NT2/D1 (cell line): Measurements from ENCODE around the gene DOCK10.

ENCODE experiments used
- DNase-seq: peaks from one replicate; pipeline ENCODE4 v3.0.0-alpha.2; 2011; ENCODE audit warnings: low read depth, low spot score
- H3K27me3 ChIP-seq: 2 replicates; pipeline ENCODE4 v1.6.0; 2011; ENCODE audit warnings: mild to moderate bottlenecking; ENCODE audit not compliant: insufficient read length, insufficient read depth
- H3K36me3 ChIP-seq: 2 replicates; pipeline ENCODE4 v1.6.1; 2011; ENCODE audit warnings: mild to moderate bottlenecking, low read length, mixed read lengths; ENCODE audit not compliant: insufficient read depth, insufficient read length
- H3K4me1 ChIP-seq: 2 replicates; pipeline ENCODE4 v1.5.1; 2011; ENCODE audit not compliant: insufficient read depth, insufficient read length
- H3K4me3 ChIP-seq: 2 replicates; pipeline ENCODE4 v1.5.1; 2011; ENCODE audit warnings: low read depth; ENCODE audit not compliant: insufficient read length
- H3K9ac ChIP-seq: 2 replicates; pipeline ENCODE4 v1.6.0; 2011; ENCODE audit warnings: low read depth; ENCODE audit not compliant: insufficient read length
- H3K9me3 ChIP-seq: 2 replicates; pipeline ENCODE4 v1.5.1; 2011; ENCODE audit warnings: mild to moderate bottlenecking, low read length; ENCODE audit not compliant: insufficient read depth
- SUZ12 ChIP-seq: IDR thresholded peaks from 2 replicates; pipeline ENCODE4 v1.6.1; 2011; ENCODE audit not compliant: insufficient read length, insufficient read depth; ENCODE audit errors: extremely low read depth
- YY1 ChIP-seq: IDR thresholded peaks from 2 replicates; pipeline ENCODE4 v1.6.1; 2011; ENCODE audit not compliant: insufficient read length, insufficient read depth
- ZNF274 ChIP-seq: IDR thresholded peaks from 2 replicates; pipeline ENCODE4 v1.6.1; 2011; ENCODE audit warnings: mild to moderate bottlenecking, low read depth, low read length

DOCK10 gene

DNA sequence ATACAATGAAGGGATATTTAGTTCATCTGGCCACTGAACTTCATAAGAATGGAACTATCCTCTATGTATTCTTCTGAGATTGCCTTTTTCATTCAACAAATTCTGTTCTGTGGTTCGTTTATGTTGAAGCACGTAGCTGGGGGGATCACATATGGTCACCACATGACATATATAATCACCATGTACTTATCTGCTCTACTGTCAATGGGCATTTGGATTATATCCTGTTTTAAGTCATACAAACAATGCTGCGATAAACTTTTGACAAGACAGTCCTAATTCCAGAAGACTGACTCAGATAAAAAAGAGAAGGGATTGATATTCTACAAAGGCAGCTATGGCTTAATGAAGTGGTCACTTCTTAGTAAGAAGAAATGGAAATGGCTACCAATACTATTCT is 210.1 kb downstream of the DOCK10 start:
- Histone ChIP-seq H3K36me3 (peaks cover 4% of the 10 kb centered on the region), H3K9ac (no peak overlapping the region)

DNA sequence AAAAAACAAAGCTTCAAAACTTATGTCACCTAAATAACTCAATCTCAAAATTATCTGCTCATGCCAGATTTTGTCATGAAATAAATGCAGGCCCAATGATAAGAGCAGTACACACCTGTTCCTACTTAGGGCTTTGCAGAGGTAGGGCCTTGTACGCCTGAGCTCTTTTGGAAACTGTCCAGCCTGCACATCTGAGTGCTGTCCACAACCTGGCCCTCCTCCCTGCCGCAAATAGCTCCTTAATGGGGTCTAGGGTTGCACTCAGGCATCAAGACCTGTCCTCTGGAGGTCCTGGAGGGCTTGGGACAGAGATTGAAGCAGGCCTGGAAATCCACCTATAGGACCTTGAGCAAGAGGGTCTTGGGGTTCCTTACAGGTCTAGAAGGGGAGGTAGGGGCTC is 210.7 kb downstream of the DOCK10 start:
- peaks cover 4% of the 10 kb centered on the region for H3K36me3 ChIP-seq
- no peaks in the 10 kb centered on the region for H3K4me1 ChIP-seq
- no peak for TF ChIP-seq SUZ12

More for the DNA sequence above, 210.1 kb downstream of the DOCK10 start:
- Histone ChIP-seq H3K4me3 (no peak overlapping the region), H3K4me1 (no peaks in the 10 kb centered on the region), H3K27me3 (no peaks in the 10 kb centered on the region), H3K9me3 (no peaks in the 10 kb centered on the region)
- DNase-seq = no peak
- TF ChIP-seq SUZ12 = no peak
- TF ChIP-seq ZNF274 = no peak
- no peak for TF ChIP-seq YY1

DNA sequence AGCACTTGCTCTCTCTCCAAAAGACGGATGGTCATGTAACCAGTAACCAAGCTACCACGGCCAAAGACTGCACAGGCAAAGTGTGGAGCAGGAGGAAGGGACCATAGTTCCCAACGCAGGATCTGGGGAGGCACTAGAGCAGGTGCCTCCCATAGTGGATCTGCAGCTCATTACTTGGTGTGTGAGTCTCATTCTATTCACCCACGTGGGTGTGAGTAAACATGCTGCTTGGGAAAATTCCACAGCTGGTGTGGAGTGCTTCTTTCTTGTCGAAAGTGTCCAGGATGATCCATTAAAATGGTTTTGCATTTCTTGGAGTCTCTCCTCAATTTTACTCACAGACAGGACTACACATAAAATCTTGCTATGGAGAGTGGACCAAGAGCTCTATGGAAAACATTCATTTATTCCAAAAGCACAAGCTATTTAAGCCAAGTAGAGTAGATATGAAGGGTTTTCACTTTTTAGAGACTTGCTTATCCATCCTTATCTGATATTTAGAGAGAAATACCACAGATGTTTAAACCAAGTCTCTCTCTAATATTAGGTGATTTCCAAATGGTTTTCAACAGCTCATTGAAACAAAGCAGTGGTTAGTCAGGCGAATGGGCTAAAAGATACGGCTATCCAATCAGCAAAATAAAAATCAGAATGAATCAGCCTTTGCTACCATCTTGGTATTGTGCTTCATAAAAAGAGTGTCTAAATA is 221.8 kb downstream of the DOCK10 start:
- no peak for DNase-seq
- no peaks in the 10 kb centered on the region for H3K36me3 ChIP-seq
- TF ChIP-seq SUZ12 (no peak), YY1 (no peak), ZNF274 (no peak)

More for the DNA sequence above, 210.7 kb downstream of the DOCK10 start:
- no peaks in the 10 kb centered on the region for H3K9me3 ChIP-seq
- no peaks in the 10 kb centered on the region for H3K27me3 ChIP-seq
- no peak overlapping the region for H3K9ac ChIP-seq
- H3K4me3 ChIP-seq = no peak overlapping the region
- no peak for DNase-seq

DNA sequence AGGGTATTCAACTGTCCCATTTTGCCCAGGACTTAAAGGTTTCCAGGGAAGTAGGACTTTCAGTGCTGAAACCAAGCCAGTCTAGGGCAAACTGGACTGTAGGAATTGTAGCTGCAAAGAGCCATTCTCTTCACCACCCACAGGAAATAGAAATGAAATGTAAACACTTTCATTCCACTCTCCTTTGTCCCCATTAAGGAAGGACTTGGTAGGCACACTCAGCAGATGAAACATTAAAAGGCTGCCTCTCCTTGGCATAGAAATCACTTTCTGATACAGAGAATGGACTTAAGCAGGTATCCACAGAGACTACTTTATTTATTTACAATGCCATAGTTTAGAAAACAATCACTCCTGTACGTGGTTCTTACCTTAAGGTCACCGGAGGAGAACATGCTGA is 223.2 kb downstream of the DOCK10 start:
- H3K9ac ChIP-seq = no peak overlapping the region
- H3K27me3 ChIP-seq = no peaks in the 10 kb centered on the region
- H3K9me3 ChIP-seq = no peaks in the 10 kb centered on the region
- no peak for TF ChIP-seq YY1
- no peak for TF ChIP-seq SUZ12
- no peak for TF ChIP-seq ZNF274
- no peaks in the 10 kb centered on the region for H3K36me3 ChIP-seq
- H3K4me3 ChIP-seq = no peak overlapping the region
- DNase-seq = no peak
- H3K4me1 ChIP-seq = no peaks in the 10 kb centered on the region

More for the DNA sequence above, 221.8 kb downstream of the DOCK10 start:
- Histone ChIP-seq H3K9ac (no peak overlapping the region), H3K27me3 (no peaks in the 10 kb centered on the region), H3K9me3 (no peaks in the 10 kb centered on the region), H3K4me1 (no peaks in the 10 kb centered on the region), H3K4me3 (no peak overlapping the region)

DNA sequence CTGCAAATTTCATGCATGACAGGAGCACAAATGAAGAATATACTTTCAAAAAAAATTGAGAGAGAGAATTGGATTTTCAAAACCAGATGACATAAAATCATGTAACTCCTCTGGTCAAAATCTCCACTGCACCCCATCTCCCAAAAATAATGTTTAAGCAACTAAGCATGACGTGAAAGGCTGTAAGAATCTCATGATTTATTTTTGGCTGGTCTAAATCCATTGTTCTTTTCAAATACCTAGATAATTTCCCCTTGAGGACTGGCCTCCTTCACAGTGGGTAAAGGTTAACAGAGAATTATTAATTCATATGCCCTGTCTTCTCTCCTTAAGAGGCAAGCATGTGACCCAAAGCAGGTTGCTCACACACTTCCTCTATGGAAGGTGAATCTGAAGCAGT is 224.6 kb downstream of the DOCK10 start:
- DNase-seq = no peak
- TF ChIP-seq YY1 = no peak
- no peak for TF ChIP-seq SUZ12
- no peaks in the 10 kb centered on the region for H3K4me1 ChIP-seq
- H3K36me3 ChIP-seq = no peaks in the 10 kb centered on the region
- H3K27me3 ChIP-seq = no peaks in the 10 kb centered on the region
- H3K4me3 ChIP-seq = no peak overlapping the region
- H3K9ac ChIP-seq = no peak overlapping the region
- no peaks in the 10 kb centered on the region for H3K9me3 ChIP-seq

DNA sequence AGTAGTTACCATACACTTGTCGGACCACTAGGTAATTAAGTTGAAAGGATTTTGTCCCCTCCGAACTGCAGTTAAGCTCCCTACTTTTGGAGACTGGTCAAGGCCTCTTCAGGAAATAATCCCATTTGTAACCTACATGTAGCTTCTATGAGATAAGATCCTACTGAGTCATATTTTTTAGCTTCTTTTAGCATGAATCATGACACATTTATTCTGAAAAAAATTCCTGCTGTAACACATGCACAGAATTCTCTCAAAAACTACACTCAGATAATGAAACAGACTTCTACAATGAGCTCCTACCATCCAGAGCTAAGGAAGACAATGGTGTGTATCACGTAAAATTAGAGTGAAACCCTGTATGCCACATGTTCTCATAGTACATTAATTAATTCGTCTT is 225.5 kb downstream of the DOCK10 start:
- TF ChIP-seq ZNF274 = no peak
- no peak for TF ChIP-seq SUZ12
- TF ChIP-seq YY1 = no peak
- no peaks in the 10 kb centered on the region for H3K36me3 ChIP-seq
- H3K27me3 ChIP-seq = no peaks in the 10 kb centered on the region
- no peak overlapping the region for H3K9ac ChIP-seq
- no peaks in the 10 kb centered on the region for H3K4me1 ChIP-seq
- H3K4me3 ChIP-seq = no peak overlapping the region
- DNase-seq = no peak
- no peaks in the 10 kb centered on the region for H3K9me3 ChIP-seq

DNA sequence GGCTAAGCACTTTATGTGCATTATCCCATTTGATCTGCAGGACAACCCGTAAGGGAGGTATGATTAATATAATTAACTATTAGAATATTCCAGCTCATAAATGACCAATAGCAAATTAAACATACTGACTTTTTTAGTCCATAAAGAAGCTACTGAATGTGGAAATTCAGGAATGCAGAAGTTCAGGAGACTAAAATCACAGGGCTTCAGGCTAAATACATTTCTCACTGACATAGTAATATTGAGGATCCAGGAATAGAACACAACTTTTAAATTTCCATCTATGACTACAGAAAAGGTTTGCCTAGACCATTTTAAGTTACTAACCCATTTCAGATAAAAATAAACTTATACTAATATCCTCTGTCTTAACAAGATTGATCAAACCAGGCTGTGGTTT is 228.7 kb downstream of the DOCK10 start:
- Histone ChIP-seq H3K9me3 (no peaks in the 10 kb centered on the region), H3K36me3 (no peaks in the 10 kb centered on the region), H3K4me1 (no peaks in the 10 kb centered on the region), H3K9ac (no peak overlapping the region), H3K27me3 (no peaks in the 10 kb centered on the region), H3K4me3 (no peak overlapping the region)
- TF ChIP-seq SUZ12 (no peak), ZNF274 (no peak), YY1 (no peak)
- no peak for DNase-seq
